Neural cell (in vitro differentiated cells): ENCODE results near the gene MAGEB18. TPM values are rescaled to one million over a fixed set of nuclear protein-coding genes. Genes with fewer than 3 reads are reported as not detected.

ENCODE experiments used
- H2AFZ ChIP-seq: fragments of 200-600, 300-800 bp; sonication (generic), shearing (Covaris generic); 2 replicates; pipeline ENCODE4 v1.6.0; 2014; ENCODE audit warnings: low read depth, mild to moderate bottlenecking, antibody characterized with exemption, low read length, moderate library complexity
- H3F3A ChIP-seq: fragments of 200-600 bp; shearing (Covaris generic); 2 replicates; pipeline ENCODE4 v1.6.1; 2016; ENCODE audit warnings: mild to moderate bottlenecking, moderate library complexity, mixed read lengths, antibody characterized with exemption, low read length; ENCODE audit not compliant: insufficient read depth, poor library complexity, severe bottlenecking
- H3K27ac ChIP-seq: fragments of 200-600, 300-800 bp; sonication (generic), shearing (Covaris generic); 2 replicates; pipeline ENCODE4 v1.5.1; 2014; ENCODE audit warnings: mild to moderate bottlenecking, low read length, moderate library complexity
- H3K27me3 ChIP-seq: fragments of 300-800, 200-600 bp; sonication (generic), shearing (Covaris generic); 2 replicates; pipeline ENCODE4 v1.6.0; 2014; ENCODE audit warnings: mild to moderate bottlenecking, low read depth, low read length, moderate library complexity; ENCODE audit not compliant: insufficient read depth
- H3K36me3 ChIP-seq: fragments of 300-800, 200-600 bp; sonication (generic), shearing (Covaris generic); 2 replicates; pipeline ENCODE4 v1.5.1; 2014; ENCODE audit warnings: mild to moderate bottlenecking, antibody characterized with exemption, low read length, moderate library complexity; ENCODE audit not compliant: insufficient read depth
- H3K4me2 ChIP-seq: fragments of 300-800, 200-600 bp; sonication (generic), shearing (Covaris generic); 2 replicates; pipeline ENCODE4 v1.6.0; 2014; ENCODE audit warnings: mild to moderate bottlenecking, low read length
- H3K4me3 ChIP-seq: fragments of 300-800, 200-600 bp; sonication (generic), shearing (Covaris generic); 2 replicates; pipeline ENCODE4 v1.5.1; 2014; ENCODE audit warnings: mild to moderate bottlenecking, low read length, moderate library complexity
- H3K79me2 ChIP-seq: fragments of 200-600 bp; shearing (Covaris generic); replicated peaks from 2 replicates; pipeline ENCODE4 v1.6.0; 2014; ENCODE audit warnings: mild to moderate bottlenecking, low read length, moderate library complexity; ENCODE audit not compliant: insufficient read depth
- H3K9ac ChIP-seq: fragments of 300-800, 200-600 bp; sonication (generic), shearing (Covaris generic); 2 replicates; pipeline ENCODE4 v1.6.1; 2016; ENCODE audit warnings: mild to moderate bottlenecking, low read length, mixed read lengths
- H3K9me2 ChIP-seq: fragments of 200-600 bp; shearing (Covaris generic); 2 replicates; pipeline ENCODE4 v1.6.1; 2016; ENCODE audit warnings: mild to moderate bottlenecking, low read length, mixed read lengths; ENCODE audit not compliant: insufficient read depth
- H3K9me3 ChIP-seq: fragments of 200-600, 300-800 bp; sonication (generic), shearing (Covaris generic); 2 replicates; pipeline ENCODE4 v1.6.1; 2016; ENCODE audit warnings: mild to moderate bottlenecking, mixed run types, low read length, moderate library complexity, mixed read lengths
- H4K20me1 ChIP-seq: fragments of 200-600 bp; shearing (Covaris generic); 2 replicates; pipeline ENCODE4 v1.6.1; 2016; ENCODE audit warnings: mild to moderate bottlenecking, mixed run types; ENCODE audit not compliant: insufficient read depth
- CTCF ChIP-seq: fragments of 450-650 bp; IDR thresholded peaks from 2 replicates; pipeline ENCODE4 v1.5.1; 2014; ENCODE audit warnings: antibody characterized with exemption, mild to moderate bottlenecking, moderate library complexity; ENCODE audit not compliant: poor library complexity, severe bottlenecking
- EP300 ChIP-seq: fragments of 450-650 bp; conservative IDR thresholded peaks from 2 replicates; pipeline ENCODE4 v1.6.1; 2014; ENCODE audit warnings: antibody characterized with exemption, mild to moderate bottlenecking, moderate library complexity; ENCODE audit not compliant: poor library complexity, severe bottlenecking
- EZH2 ChIP-seq: fragments of 200-600, 300-800 bp; shearing (Covaris generic), sonication (generic); IDR thresholded peaks from 2 replicates; pipeline ENCODE4 v1.6.1; 2014; ENCODE audit warnings: antibody characterized with exemption, low read length, borderline replicate concordance, mild to moderate bottlenecking; ENCODE audit not compliant: insufficient read depth, poor library complexity, severe bottlenecking
- MXI1 ChIP-seq: fragments of 450-650 bp; conservative IDR thresholded peaks from 2 replicates; pipeline ENCODE4 v1.6.1; 2014; ENCODE audit warnings: antibody characterized with exemption, mild to moderate bottlenecking; ENCODE audit not compliant: poor library complexity, severe bottlenecking
- POLR2AphosphoS5 ChIP-seq: IDR thresholded peaks from 2 replicates; pipeline ENCODE4 v1.6.1; 2012
- RAD21 ChIP-seq: fragments of 450-650 bp; conservative IDR thresholded peaks from 2 replicates; pipeline ENCODE4 v1.6.1; 2014; ENCODE audit warnings: antibody characterized with exemption, mild to moderate bottlenecking, moderate library complexity
- REST ChIP-seq: IDR thresholded peaks from 2 replicates; pipeline ENCODE4 v1.6.1; 2012; ENCODE audit warnings: borderline replicate concordance
- SMC3 ChIP-seq: fragments of 450-650 bp; conservative IDR thresholded peaks from 2 replicates; pipeline ENCODE4 v1.6.1; 2014; ENCODE audit warnings: antibody characterized with exemption, mild to moderate bottlenecking, moderate library complexity; ENCODE audit not compliant: poor library complexity
- TAF1 ChIP-seq: IDR thresholded peaks from 2 replicates; pipeline ENCODE4 v1.6.1; 2012; ENCODE audit warnings: low read depth
- polyA minus RNA-seq: library from RNA; depleted of rRNA, polyadenylated mRNA; stranded (reverse); fragments of >200 nt; gene quantifications from 2 replicates; pipeline ENCODE4 v1.2.3, GENCODE V29; 2014
- polyA plus RNA-seq: library from polyadenylated mRNA; depleted of rRNA; stranded (reverse); fragments of >200 nt; gene quantifications from 2 replicates; pipeline ENCODE4 v1.2.3, GENCODE V29; 2014

The MAGEB18 gene
- polyA plus RNA-seq (not detected in 2 replicates), polyA minus RNA-seq (not detected in 2 replicates)

GRCh38 chrX:26138274-26138673 is at the start of gene MAGEB18:
MAGEB18 (plus strand) TSS chrX:26138343; CDS start chrX:26138986, 643 bp downstream.
- Histone ChIP-seq H4K20me1 (no peaks in the 10 kb centered on the region), H3K4me2 (no peak within 1 kb of the TSS), H2AFZ (no peak within 1 kb of the TSS), H3K79me2 (no peaks in the 10 kb centered on the region), H3K9me2 (no peaks in the 10 kb centered on the region), H3K27me3 (no peaks in the 10 kb centered on the region), H3K4me3 (no peak within 1 kb of the TSS), H3K9me3 (no peaks in the 10 kb centered on the region), H3K9ac (no peak within 1 kb of the TSS), H3K36me3 (no peaks in the 10 kb centered on the region), H3K27ac (no peak within 1 kb of the TSS), H3F3A (no peaks in the 10 kb centered on the region)
- TF ChIP-seq EP300 = no peak
- no peak for TF ChIP-seq RAD21
- TF ChIP-seq TAF1 = no peak
- no peak for TF ChIP-seq EZH2
- TF ChIP-seq REST = no peak
- TF ChIP-seq SMC3 = no peak
- no peak for TF ChIP-seq CTCF
- no peak for TF ChIP-seq POLR2AphosphoS5
- no peak for TF ChIP-seq MXI1

GRCh38 chrX:26100421-26100920 is 37.7 kb upstream of the MAGEB18 start:
- no peaks in the 10 kb centered on the region for H3K9me3 ChIP-seq
- H3K27ac ChIP-seq = no peak overlapping the region
- no peaks in the 10 kb centered on the region for H3K36me3 ChIP-seq
- no peaks in the 10 kb centered on the region for H4K20me1 ChIP-seq
- H3K9ac ChIP-seq = no peak overlapping the region
- H3K27me3 ChIP-seq = no peaks in the 10 kb centered on the region
- H2AFZ ChIP-seq = no peak overlapping the region
- H3F3A ChIP-seq = no peaks in the 10 kb centered on the region
- no peaks in the 10 kb centered on the region for H3K79me2 ChIP-seq
- H3K4me3 ChIP-seq = no peak overlapping the region
- H3K4me2 ChIP-seq = no peak overlapping the region
- no peak for TF ChIP-seq TAF1
- no peak for TF ChIP-seq MXI1
- TF ChIP-seq CTCF = no peak
- TF ChIP-seq REST = no peak
- no peak for TF ChIP-seq EP300
- TF ChIP-seq POLR2AphosphoS5 = no peak
- TF ChIP-seq SMC3 = no peak
- no peak for TF ChIP-seq RAD21
- no peak for TF ChIP-seq EZH2
- H3K9me2 ChIP-seq = no peaks in the 10 kb centered on the region
